Coronary artery (tissue), 2 donors: ENCODE measurements around the gene PPME1.

Source experiments
- DNase-seq: peaks from one replicate; pipeline ENCODE4 v3.0.0-alpha.2; 2017; ENCODE audit warnings: low spot score
- H3K27ac ChIP-seq, 2 donors: fragments of 200-600 bp; sonication (generic); one replicate each; pipeline ENCODE4 v1.5.1; 2016 to 2019
- H3K4me3 ChIP-seq: fragments of 200-600 bp; sonication (generic); 2 replicates; pipeline ENCODE4 v1.5.1; 2016; ENCODE audit warnings: mild to moderate bottlenecking, moderate library complexity
- CTCF ChIP-seq: fragments of 200-600 bp; sonication (generic); IDR thresholded peaks from one replicate; pipeline ENCODE4 v1.5.1; 2019; ENCODE audit warnings: antibody characterized with exemption

PPME1 gene

GRCh38 chr11:74248469-74248868 lies 77.4 kb downstream of the PPME1 start:
- TF ChIP-seq CTCF = no peak
- Histone ChIP-seq H3K4me3 (no peak overlapping the region), H3K27ac (no peak overlapping the region)
- no peak for DNase-seq

- Histone ChIP-seq H3K27ac (no peak overlapping the region), H3K4me3 (no peak overlapping the region)
- no peak for TF ChIP-seq CTCF
- no peak for DNase-seq
Measured at GRCh38 chr11:74249496-74249895, 78.4 kb downstream of the PPME1 start.

GRCh38 chr11:74253361-74253760 lies 82.3 kb downstream of the PPME1 start:
- Histone ChIP-seq H3K27ac (no peak overlapping the region), H3K4me3 (no peak overlapping the region)
- no peak for DNase-seq
- no peak for TF ChIP-seq CTCF

DNA sequence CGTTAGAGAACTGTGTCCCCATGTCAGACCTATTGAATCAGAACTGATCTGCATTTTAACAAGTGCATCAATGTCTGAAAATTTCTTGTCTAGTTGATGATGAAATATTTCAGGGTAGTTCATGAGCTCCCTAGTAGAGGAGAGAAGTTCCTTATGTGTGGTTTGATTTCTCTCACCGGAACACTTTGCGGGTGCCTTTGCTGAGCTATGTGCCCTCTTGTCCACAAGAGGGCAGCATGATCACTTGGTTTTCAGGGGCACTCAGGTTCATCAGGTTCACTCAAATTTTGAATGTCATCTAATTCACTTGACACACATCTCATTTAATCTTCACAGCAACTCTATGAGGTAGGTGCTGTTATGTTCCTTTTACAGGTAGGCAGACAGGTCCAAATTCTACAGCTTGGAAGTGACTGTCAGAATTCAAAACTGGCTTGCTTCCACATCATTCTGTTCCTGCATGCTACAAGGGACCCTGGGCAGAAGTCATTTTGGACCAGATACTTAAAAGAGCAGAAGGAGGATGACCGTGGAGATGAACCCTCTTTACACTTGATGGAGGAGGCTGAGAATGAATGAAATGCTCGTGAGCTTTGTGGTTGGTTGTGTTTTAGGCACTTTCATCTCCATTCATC lies 84.8 kb downstream of the PPME1 start:
- Histone ChIP-seq H3K4me3 (no peak overlapping the region), H3K27ac (no peak overlapping the region)
- peak; percentile 90 for TF ChIP-seq CTCF
- DNase-seq = no peak

- Histone ChIP-seq H3K27ac (no peak overlapping the region), H3K4me3 (no peak overlapping the region)
- no peak for DNase-seq
- TF ChIP-seq CTCF = no peak
Measured at GRCh38 chr11:74256378-74257133, 85.5 kb downstream of the PPME1 start.

DNA sequence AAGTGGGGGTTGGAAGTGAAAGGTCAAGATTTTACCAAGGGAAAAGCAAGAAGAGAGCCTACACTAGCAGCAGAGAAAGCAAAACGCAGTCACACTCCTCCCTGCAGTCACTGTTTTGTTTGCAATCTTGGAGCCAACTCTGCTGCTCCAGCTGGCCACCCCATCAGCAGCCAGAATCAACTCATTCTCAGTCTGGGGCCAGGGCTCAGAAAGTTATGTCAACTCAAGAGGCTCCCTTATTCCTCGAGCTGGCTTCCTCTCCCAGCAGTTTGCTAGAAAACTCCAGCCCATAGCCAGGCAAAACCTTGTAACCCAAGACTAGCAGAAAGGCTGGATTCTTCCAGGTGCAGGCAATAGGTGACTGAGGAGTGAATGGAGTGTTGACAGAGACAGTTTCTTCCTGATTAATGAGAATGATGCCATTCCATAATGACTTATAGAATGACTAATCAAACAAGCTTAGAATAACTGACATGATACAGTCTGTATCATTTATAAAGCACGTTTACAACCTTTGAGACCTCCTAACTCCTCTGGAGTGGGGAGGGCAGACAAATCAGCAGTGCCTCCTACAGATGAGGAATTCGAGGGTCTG lies 87.0 kb downstream of the PPME1 start:
- Histone ChIP-seq H3K4me3 (no peak overlapping the region), H3K27ac (no peak overlapping the region)
- TF ChIP-seq CTCF = no peak
- DNase-seq = no peak
